GM23338 (cell line): ENCODE results near the gene ACAD11. TPM values are rescaled to one million over a fixed set of nuclear protein-coding genes. Genes with fewer than 3 reads are reported as not detected.

Experiments
- ATAC-seq: fragments of 200-7000 bp; cut with Tn5 transposase; 3 replicates; pipeline ENCODE4 v1.9.1; 2020
- DNase-seq: peaks from one replicate; pipeline ENCODE4 v3.0.0-alpha.2; 2015; ENCODE audit warnings: low spot score
- H2AFZ ChIP-seq: fragments of 200-600 bp; sonication (generic); 2 replicates; pipeline ENCODE4 v1.8.0; 2016; ENCODE audit warnings: antibody characterized with exemption, mild to moderate bottlenecking, moderate library complexity
- H3F3A ChIP-seq: fragments of 200-600 bp; sonication (generic); replicated peaks from 2 replicates; pipeline ENCODE4 v1.8.0; 2017; ENCODE audit warnings: antibody characterized with exemption, mixed run types, low read depth
- H3K27ac ChIP-seq: fragments of 200-600 bp; sonication (generic); 2 replicates; pipeline ENCODE4 v1.6.1; 2016; ENCODE audit warnings: low read depth
- H3K27me3 ChIP-seq: fragments of 200-600 bp; sonication (generic); 2 replicates; pipeline ENCODE4 v1.8.0; 2016; ENCODE audit warnings: mild to moderate bottlenecking, mixed run types, moderate library complexity; ENCODE audit not compliant: insufficient read depth
- H3K36me3 ChIP-seq: fragments of 200-600 bp; sonication (generic); 2 replicates; pipeline ENCODE4 v1.8.0; 2016; ENCODE audit warnings: mild to moderate bottlenecking; ENCODE audit not compliant: insufficient read depth
- H3K4me1 ChIP-seq: fragments of 200-600 bp; sonication (generic); 2 replicates; pipeline ENCODE4 v1.8.0; 2016; ENCODE audit warnings: mild to moderate bottlenecking, moderate library complexity; ENCODE audit not compliant: insufficient read depth
- H3K4me2 ChIP-seq: fragments of 200-600 bp; sonication (generic); 2 replicates; pipeline ENCODE4 v1.7.1; 2017; ENCODE audit warnings: mixed run types
- H3K4me3 ChIP-seq: fragments of 200-600 bp; sonication (generic); 2 replicates; pipeline ENCODE4 v1.6.1; 2016; ENCODE audit warnings: mixed run types
- H3K79me2 ChIP-seq: fragments of 200-600 bp; sonication (generic); replicated peaks from 2 replicates; pipeline ENCODE4 v1.8.0; 2017; ENCODE audit warnings: mild to moderate bottlenecking; ENCODE audit not compliant: insufficient read depth
- H3K9me2 ChIP-seq: fragments of 200-600 bp; sonication (generic); 2 replicates; pipeline ENCODE4 v1.8.0; 2017; ENCODE audit not compliant: insufficient read depth
- H4K20me1 ChIP-seq: fragments of 200-600 bp; sonication (generic); replicated peaks from 2 replicates; pipeline ENCODE4 v1.8.0; 2017; ENCODE audit warnings: mild to moderate bottlenecking; ENCODE audit not compliant: insufficient read depth
- H3K27ac Mint-ChIP-seq: 2 replicates; pipeline ENCODE4 v1.8.0; 2020; ENCODE audit warnings: inconsistent platforms, mild to moderate bottlenecking, moderate library complexity, mixed read lengths
- H3K27me3 Mint-ChIP-seq: 3 replicates; pipeline ENCODE4 v1.8.0; 2022; ENCODE audit warnings: low read depth, mild to moderate bottlenecking, moderate library complexity, mixed read lengths, inconsistent platforms; ENCODE audit not compliant: insufficient read depth, poor library complexity
- H3K36me3 Mint-ChIP-seq: 3 replicates; pipeline ENCODE4 v1.8.0; 2021; ENCODE audit warnings: low read depth, mild to moderate bottlenecking, inconsistent platforms, moderate library complexity, mixed read lengths
- H3K4me1 Mint-ChIP-seq: 3 replicates; pipeline ENCODE4 v1.8.0; 2020; ENCODE audit warnings: mild to moderate bottlenecking, inconsistent platforms, mixed read lengths
- H3K4me3 Mint-ChIP-seq: 3 replicates; pipeline ENCODE4 v1.8.0; 2021; ENCODE audit warnings: moderate library complexity, mild to moderate bottlenecking, inconsistent platforms, mixed read lengths
- H3K9me3 Mint-ChIP-seq: 3 replicates; pipeline ENCODE4 v1.8.0; 2020; ENCODE audit warnings: moderate library complexity, mild to moderate bottlenecking, inconsistent platforms, mixed read lengths
- CREB1 ChIP-seq: fragments of 250-450 bp; sonication (Bioruptor Pico); IDR thresholded peaks from 2 replicates; pipeline ENCODE4 v1.5.0; 2020; ENCODE audit warnings: low read depth, mild to moderate bottlenecking, moderate library complexity
- EZH2 ChIP-seq: fragments of 200-600 bp; sonication (generic); IDR thresholded peaks from one replicate; pipeline ENCODE4 v1.8.0; 2017; ENCODE audit warnings: antibody characterized with exemption, mild to moderate bottlenecking, low read depth; ENCODE audit not compliant: unreplicated experiment
- EZH2phosphoT487 ChIP-seq: fragments of 200-600 bp; sonication (generic); IDR thresholded peaks from one replicate; pipeline ENCODE4 v1.8.1; 2018; ENCODE audit warnings: antibody characterized with exemption; ENCODE audit not compliant: unreplicated experiment
- JUNB ChIP-seq: IDR thresholded peaks from one replicate; pipeline ENCODE4 v1.6.1; 2016; ENCODE audit warnings: antibody characterized with exemption; ENCODE audit not compliant: unreplicated experiment
- NANOG ChIP-seq: IDR thresholded peaks from 2 replicates; pipeline ENCODE4 v1.6.1; 2016; ENCODE audit warnings: antibody characterized with exemption, borderline replicate concordance
- POLR2AphosphoS5 ChIP-seq: IDR thresholded peaks from 2 replicates; pipeline ENCODE4 v1.6.1; 2016; ENCODE audit warnings: antibody characterized with exemption, low read depth
- REST ChIP-seq: IDR thresholded peaks from one replicate; pipeline ENCODE4 v1.6.1; 2018; ENCODE audit warnings: antibody characterized with exemption; ENCODE audit not compliant: unreplicated experiment
- STAT1 ChIP-seq: IDR thresholded peaks from one replicate; pipeline ENCODE4 v1.6.1; 2016; ENCODE audit warnings: antibody characterized with exemption; ENCODE audit not compliant: unreplicated experiment
- ZNF114 ChIP-seq: fragments of 250-450 bp; sonication (Bioruptor Pico); IDR thresholded peaks from 2 replicates; pipeline ENCODE4 v1.5.0; 2020; ENCODE audit warnings: mild to moderate bottlenecking, moderate library complexity
- ZNF331 ChIP-seq: fragments of 250-450 bp; sonication (Bioruptor Pico); IDR thresholded peaks from 2 replicates; pipeline ENCODE4 v1.5.0; 2020; ENCODE audit warnings: low read depth, mild to moderate bottlenecking, moderate library complexity
- polyA plus RNA-seq: library from polyadenylated mRNA; unstranded; fragments of >200 nt; fragmentation: Nextera tagmentation; extraction: Ambion mirVana; gene quantifications from 2 replicates; pipeline ENCODE4 v1.2.1, GENCODE V29; 2016
- total RNA-seq: library from RNA; depleted of rRNA; stranded (reverse); fragments of >200 nt; shearing (Covaris generic); gene quantifications from 2 replicates; pipeline ENCODE4 v1.2.3, GENCODE V29; 2014
- TF ChIP-seq, protein P1 (sequence below): IDR thresholded peaks from 2 replicates; pipeline ENCODE4 v1.6.1; 2016; ENCODE audit warnings: antibody characterized with exemption
- TF ChIP-seq, protein P2 (sequence below), 2 experiments: fragments of 200-600 bp in 1 of 2; sonication (generic) in 1 of 2; conservative IDR thresholded peaks; 2 replicates each; pipeline versions ENCODE4 v1.5.1 to v1.6.1; 2016 to 2017; ENCODE audit warnings: antibody characterized with exemption in 2 of 2, low read depth in 2 of 2, mild to moderate bottlenecking in 2 of 2, moderate library complexity in 1 of 2
- TF ChIP-seq, protein P3 (sequence below): fragments of 250-450 bp; sonication (Bioruptor Pico); IDR thresholded peaks from 2 replicates; pipeline ENCODE4 v1.5.0; 2020; ENCODE audit warnings: mild to moderate bottlenecking, moderate library complexity

ACAD11 gene
- total and polyA plus RNA-seq, 2 experiments from 2014 or later: 11.4 to 17.1 TPM

DNA sequence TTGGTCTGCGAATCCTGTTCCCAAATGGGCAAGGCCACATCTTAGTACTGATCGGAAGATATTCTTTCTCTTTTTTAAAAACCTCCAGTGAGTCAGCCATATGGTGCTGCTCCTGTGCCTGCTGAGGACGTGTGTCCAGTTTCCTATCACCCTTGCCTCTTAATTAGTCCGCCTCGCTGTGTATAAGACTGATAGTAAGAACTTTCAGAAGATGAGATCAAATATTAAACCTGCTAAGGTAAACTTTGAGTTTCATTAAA lies 1.1 kb upstream of the ACAD11 start:
- Mint-ChIP-seq H3K4me3 (peak overlapping the region; percentile 98), H3K4me1 (peaks cover 12% of the 10 kb centered on the region; the same call in 2 of the 3 replicates), H3K9me3 (no peaks in the 10 kb centered on the region), H3K27ac (peak overlapping the region; percentile 95), H3K27me3 (no peaks in the 10 kb centered on the region), H3K36me3 (no peaks in the 10 kb centered on the region)
- peak overlapping the region; percentile 98 for H2AFZ ChIP-seq
- DNase-seq (no peak), ATAC-seq (no peak)
- TF ChIP-seq REST (no peak), POLR2AphosphoS5 (no peak), NANOG (no peak), JUNB (no peak), ZNF331 (CRISPR knock-in tag) (no peak), EZH2phosphoT487 (no peak), STAT1 (no peak), EZH2 (no peak), CREB1 (CRISPR knock-in tag) (no peak), ZNF114 (no peak)
- TF ChIP-seq, protein P1, sequence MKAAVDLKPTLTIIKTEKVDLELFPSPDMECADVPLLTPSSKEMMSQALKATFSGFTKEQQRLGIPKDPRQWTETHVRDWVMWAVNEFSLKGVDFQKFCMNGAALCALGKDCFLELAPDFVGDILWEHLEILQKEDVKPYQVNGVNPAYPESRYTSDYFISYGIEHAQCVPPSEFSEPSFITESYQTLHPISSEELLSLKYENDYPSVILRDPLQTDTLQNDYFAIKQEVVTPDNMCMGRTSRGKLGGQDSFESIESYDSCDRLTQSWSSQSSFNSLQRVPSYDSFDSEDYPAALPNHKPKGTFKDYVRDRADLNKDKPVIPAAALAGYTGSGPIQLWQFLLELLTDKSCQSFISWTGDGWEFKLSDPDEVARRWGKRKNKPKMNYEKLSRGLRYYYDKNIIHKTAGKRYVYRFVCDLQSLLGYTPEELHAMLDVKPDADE: no peak
- TF ChIP-seq, protein P2, sequence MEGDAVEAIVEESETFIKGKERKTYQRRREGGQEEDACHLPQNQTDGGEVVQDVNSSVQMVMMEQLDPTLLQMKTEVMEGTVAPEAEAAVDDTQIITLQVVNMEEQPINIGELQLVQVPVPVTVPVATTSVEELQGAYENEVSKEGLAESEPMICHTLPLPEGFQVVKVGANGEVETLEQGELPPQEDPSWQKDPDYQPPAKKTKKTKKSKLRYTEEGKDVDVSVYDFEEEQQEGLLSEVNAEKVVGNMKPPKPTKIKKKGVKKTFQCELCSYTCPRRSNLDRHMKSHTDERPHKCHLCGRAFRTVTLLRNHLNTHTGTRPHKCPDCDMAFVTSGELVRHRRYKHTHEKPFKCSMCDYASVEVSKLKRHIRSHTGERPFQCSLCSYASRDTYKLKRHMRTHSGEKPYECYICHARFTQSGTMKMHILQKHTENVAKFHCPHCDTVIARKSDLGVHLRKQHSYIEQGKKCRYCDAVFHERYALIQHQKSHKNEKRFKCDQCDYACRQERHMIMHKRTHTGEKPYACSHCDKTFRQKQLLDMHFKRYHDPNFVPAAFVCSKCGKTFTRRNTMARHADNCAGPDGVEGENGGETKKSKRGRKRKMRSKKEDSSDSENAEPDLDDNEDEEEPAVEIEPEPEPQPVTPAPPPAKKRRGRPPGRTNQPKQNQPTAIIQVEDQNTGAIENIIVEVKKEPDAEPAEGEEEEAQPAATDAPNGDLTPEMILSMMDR (conservative IDR thresholded peaks at IDR 0.05; ENCODE audit: low read depth in 2 of 2): no peak
- TF ChIP-seq, protein P3, sequence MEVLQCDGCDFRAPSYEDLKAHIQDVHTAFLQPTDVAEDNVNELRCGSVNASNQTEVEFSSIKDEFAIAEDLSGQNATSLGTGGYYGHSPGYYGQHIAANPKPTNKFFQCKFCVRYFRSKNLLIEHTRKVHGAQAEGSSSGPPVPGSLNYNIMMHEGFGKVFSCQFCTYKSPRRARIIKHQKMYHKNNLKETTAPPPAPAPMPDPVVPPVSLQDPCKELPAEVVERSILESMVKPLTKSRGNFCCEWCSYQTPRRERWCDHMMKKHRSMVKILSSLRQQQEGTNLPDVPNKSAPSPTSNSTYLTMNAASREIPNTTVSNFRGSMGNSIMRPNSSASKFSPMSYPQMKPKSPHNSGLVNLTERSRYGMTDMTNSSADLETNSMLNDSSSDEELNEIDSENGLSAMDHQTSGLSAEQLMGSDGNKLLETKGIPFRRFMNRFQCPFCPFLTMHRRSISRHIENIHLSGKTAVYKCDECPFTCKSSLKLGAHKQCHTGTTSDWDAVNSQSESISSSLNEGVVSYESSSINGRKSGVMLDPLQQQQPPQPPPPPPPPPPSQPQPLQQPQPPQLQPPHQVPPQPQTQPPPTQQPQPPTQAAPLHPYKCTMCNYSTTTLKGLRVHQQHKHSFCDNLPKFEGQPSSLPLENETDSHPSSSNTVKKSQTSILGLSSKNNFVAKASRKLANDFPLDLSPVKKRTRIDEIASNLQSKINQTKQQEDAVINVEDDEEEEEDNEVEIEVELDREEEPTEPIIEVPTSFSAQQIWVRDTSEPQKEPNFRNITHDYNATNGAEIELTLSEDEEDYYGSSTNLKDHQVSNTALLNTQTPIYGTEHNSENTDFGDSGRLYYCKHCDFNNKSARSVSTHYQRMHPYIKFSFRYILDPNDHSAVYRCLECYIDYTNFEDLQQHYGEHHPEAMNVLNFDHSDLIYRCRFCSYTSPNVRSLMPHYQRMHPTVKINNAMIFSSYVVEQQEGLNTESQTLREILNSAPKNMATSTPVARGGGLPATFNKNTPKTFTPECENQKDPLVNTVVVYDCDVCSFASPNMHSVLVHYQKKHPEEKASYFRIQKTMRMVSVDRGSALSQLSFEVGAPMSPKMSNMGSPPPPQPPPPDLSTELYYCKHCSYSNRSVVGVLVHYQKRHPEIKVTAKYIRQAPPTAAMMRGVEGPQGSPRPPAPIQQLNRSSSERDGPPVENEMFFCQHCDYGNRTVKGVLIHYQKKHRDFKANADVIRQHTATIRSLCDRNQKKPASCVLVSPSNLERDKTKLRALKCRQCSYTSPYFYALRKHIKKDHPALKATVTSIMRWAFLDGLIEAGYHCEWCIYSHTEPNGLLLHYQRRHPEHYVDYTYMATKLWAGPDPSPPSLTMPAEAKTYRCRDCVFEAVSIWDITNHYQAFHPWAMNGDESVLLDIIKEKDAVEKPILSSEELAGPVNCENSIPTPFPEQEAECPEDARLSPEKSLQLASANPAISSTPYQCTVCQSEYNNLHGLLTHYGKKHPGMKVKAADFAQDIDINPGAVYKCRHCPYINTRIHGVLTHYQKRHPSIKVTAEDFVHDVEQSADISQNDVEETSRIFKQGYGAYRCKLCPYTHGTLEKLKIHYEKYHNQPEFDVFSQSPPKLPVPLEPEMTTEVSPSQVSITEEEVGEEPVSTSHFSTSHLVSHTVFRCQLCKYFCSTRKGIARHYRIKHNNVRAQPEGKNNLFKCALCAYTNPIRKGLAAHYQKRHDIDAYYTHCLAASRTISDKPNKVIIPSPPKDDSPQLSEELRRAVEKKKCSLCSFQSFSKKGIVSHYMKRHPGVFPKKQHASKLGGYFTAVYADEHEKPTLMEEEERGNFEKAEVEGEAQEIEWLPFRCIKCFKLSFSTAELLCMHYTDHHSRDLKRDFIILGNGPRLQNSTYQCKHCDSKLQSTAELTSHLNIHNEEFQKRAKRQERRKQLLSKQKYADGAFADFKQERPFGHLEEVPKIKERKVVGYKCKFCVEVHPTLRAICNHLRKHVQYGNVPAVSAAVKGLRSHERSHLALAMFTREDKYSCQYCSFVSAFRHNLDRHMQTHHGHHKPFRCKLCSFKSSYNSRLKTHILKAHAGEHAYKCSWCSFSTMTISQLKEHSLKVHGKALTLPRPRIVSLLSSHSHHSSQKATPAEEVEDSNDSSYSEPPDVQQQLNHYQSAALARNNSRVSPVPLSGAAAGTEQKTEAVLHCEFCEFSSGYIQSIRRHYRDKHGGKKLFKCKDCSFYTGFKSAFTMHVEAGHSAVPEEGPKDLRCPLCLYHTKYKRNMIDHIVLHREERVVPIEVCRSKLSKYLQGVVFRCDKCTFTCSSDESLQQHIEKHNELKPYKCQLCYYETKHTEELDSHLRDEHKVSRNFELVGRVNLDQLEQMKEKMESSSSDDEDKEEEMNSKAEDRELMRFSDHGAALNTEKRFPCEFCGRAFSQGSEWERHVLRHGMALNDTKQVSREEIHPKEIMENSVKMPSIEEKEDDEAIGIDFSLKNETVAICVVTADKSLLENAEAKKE: no peak
- peaks cover 50% of the 10 kb centered on the region for H3K79me2 ChIP-seq
- no peaks in the 10 kb centered on the region for H4K20me1 ChIP-seq
- H3K27me3 ChIP-seq: no peaks in the 10 kb centered on the region
- H3K4me1 ChIP-seq: no peaks in the 10 kb centered on the region; the same call in 1 of the 2 replicates
- no peaks in the 10 kb centered on the region for H3F3A ChIP-seq
- H3K9me2 ChIP-seq: no peaks in the 10 kb centered on the region
- peak overlapping the region; percentile 94 for H3K4me2 ChIP-seq
- peak overlapping the region; percentile 89 for H3K4me3 ChIP-seq
- H3K27ac ChIP-seq: no peak overlapping the region
- no peaks in the 10 kb centered on the region for H3K36me3 ChIP-seq
